Endothelial cell (in vitro differentiated cells): ENCODE results near the gene SCAF11. TPM values are rescaled to one million over a fixed set of nuclear protein-coding genes. Genes with fewer than 3 reads are reported as not detected.

Experiments used
- DNase-seq: peaks from one replicate; pipeline ENCODE4 v3.0.0; 2021; ENCODE audit warnings: low spot score
- H3K27ac Mint-ChIP-seq: one replicate; pipeline ENCODE4 v1.8.0; 2021; ENCODE audit warnings: mixed read lengths, inconsistent platforms; ENCODE audit not compliant: unreplicated experiment
- H3K27me3 Mint-ChIP-seq: one replicate; pipeline ENCODE4 v1.8.0; 2021; ENCODE audit warnings: mild to moderate bottlenecking, moderate library complexity, mixed read lengths, inconsistent platforms; ENCODE audit not compliant: unreplicated experiment
- H3K36me3 Mint-ChIP-seq: one replicate; pipeline ENCODE4 v1.8.0; 2021; ENCODE audit warnings: mild to moderate bottlenecking, low read depth, mixed read lengths, inconsistent platforms; ENCODE audit not compliant: unreplicated experiment
- H3K4me1 Mint-ChIP-seq: one replicate; pipeline ENCODE4 v1.8.0; 2021; ENCODE audit warnings: mild to moderate bottlenecking, mixed read lengths, inconsistent platforms; ENCODE audit not compliant: unreplicated experiment
- H3K4me3 Mint-ChIP-seq: one replicate; pipeline ENCODE4 v1.8.0; 2021; ENCODE audit warnings: mild to moderate bottlenecking, mixed read lengths, inconsistent platforms; ENCODE audit not compliant: unreplicated experiment
- H3K9me3 Mint-ChIP-seq: one replicate; pipeline ENCODE4 v1.8.0; 2021; ENCODE audit warnings: mixed read lengths, inconsistent platforms; ENCODE audit not compliant: unreplicated experiment
- total RNA-seq: library from RNA; stranded (reverse); fragmentation: NEBNext Ultra II Directional; extraction: Animal tissue kit (Norgen Biotek cat#: 25700); gene quantifications from one replicate; pipeline ENCODE4 v1.2.1, GENCODE V29; 2021; ENCODE audit not compliant: unreplicated experiment
- TF ChIP-seq, protein P1 (sequence below): fragments of 200-600 bp; sonication (generic); IDR thresholded peaks from one replicate; pipeline ENCODE4 v1.5.0; 2021; ENCODE audit warnings: antibody characterized with exemption; ENCODE audit not compliant: unreplicated experiment

The SCAF11 gene
- total RNA-seq, 1 donor from 2014 or later = 103 TPM

DNA sequence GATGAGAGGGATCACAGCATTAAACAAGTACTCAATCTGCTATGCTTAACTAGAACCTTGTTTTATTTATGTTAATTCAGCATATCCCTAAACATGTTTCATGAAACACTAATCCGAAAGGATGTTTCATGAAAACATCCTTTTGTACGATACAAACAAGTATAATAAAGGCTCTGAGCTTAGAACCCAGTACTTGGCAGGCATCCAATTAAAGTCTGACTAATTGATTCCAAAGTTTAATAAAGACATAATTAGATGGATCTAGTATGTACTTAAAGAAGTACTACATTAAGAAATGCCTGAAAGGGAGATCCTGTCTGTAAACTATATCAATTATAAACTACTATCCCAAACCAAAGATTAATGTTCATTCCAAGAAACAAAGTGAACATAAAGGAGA, 51.8 kb downstream of the SCAF11 start:
- Mint-ChIP-seq H3K9me3 (no peaks in the 10 kb centered on the region), H3K4me1 (no peaks in the 10 kb centered on the region), H3K27me3 (no peaks in the 10 kb centered on the region), H3K36me3 (peaks cover 25% of the 10 kb centered on the region), H3K27ac (no peak overlapping the region), H3K4me3 (no peak overlapping the region)
- TF ChIP-seq, protein P1, sequence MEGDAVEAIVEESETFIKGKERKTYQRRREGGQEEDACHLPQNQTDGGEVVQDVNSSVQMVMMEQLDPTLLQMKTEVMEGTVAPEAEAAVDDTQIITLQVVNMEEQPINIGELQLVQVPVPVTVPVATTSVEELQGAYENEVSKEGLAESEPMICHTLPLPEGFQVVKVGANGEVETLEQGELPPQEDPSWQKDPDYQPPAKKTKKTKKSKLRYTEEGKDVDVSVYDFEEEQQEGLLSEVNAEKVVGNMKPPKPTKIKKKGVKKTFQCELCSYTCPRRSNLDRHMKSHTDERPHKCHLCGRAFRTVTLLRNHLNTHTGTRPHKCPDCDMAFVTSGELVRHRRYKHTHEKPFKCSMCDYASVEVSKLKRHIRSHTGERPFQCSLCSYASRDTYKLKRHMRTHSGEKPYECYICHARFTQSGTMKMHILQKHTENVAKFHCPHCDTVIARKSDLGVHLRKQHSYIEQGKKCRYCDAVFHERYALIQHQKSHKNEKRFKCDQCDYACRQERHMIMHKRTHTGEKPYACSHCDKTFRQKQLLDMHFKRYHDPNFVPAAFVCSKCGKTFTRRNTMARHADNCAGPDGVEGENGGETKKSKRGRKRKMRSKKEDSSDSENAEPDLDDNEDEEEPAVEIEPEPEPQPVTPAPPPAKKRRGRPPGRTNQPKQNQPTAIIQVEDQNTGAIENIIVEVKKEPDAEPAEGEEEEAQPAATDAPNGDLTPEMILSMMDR = no peak
- no peak for DNase-seq

DNA sequence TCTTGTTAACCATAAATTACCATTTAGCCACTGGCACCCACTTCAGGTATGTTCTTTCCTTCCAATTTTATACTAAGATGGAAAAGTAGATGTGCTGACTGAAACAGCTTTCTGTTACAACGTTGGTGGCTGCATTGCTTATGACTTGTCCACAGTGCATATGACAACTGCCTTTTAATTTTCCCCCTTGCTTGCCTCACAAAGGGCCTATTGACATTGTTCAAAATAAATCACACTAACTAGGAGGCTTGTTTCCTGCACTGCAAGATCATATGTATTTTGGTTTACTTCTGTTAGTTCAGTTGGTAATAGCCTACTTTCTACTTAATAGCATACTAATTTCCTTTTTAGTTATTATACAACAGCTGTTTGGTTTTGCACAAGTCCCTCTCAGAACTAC, 55.4 kb downstream of the SCAF11 start:
- TF ChIP-seq, protein P1 = no peak
- no peaks in the 10 kb centered on the region for H3K9me3 Mint-ChIP-seq

DNA sequence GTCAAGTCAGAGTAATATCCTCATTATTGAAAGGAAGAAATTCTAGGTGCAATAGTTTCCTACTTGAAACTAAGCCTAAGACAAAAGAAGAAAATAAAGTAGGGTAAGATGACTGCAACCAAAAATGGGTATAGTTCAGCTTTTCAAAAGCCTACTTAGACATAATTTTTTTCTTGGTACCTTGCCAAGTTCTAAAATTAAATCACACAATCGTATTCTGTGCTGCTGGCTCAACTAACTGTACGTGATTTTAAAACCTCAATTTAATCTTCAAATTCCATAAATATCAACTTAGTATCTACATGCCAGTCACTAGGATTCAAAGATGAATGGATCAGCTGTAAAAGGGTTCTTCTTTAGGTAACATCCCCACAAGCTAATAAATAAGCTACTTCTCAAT, 56.9 kb downstream of the SCAF11 start:
- Mint-ChIP-seq H3K4me3 (no peak overlapping the region), H3K36me3 (peaks cover 15% of the 10 kb centered on the region), H3K27me3 (no peaks in the 10 kb centered on the region), H3K4me1 (no peaks in the 10 kb centered on the region), H3K9me3 (no peaks in the 10 kb centered on the region), H3K27ac (no peak overlapping the region)
- TF ChIP-seq, protein P1 = no peak
- no peak for DNase-seq

More for the DNA sequence above, 55.4 kb downstream of the SCAF11 start:
- Mint-ChIP-seq H3K27ac (no peak overlapping the region), H3K36me3 (peaks cover 11% of the 10 kb centered on the region), H3K4me3 (no peak overlapping the region), H3K27me3 (no peaks in the 10 kb centered on the region), H3K4me1 (no peaks in the 10 kb centered on the region)
- DNase-seq = no peak

DNA sequence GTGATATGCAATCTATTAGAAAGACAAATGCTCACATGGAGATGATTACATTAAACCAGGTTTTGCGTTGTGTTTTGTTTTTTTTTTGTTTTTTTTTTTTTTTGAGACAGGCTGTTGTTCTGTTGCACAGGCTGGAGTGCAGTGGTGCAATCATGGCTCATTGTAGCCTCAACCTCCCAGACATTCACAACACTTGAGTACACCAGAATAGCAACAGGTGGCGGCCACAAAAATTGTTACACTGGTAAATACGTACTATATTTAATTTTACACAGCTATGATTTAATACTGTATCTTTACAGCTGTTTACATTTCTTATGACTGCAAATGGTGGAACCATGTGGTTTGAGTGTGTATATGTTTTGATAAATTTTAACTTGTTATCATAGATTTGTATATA, 60.0 kb downstream of the SCAF11 start:
- Mint-ChIP-seq H3K9me3 (no peaks in the 10 kb centered on the region), H3K4me1 (no peaks in the 10 kb centered on the region), H3K27me3 (no peaks in the 10 kb centered on the region), H3K27ac (no peak overlapping the region), H3K4me3 (no peak overlapping the region), H3K36me3 (peaks cover 33% of the 10 kb centered on the region)
- no peak for DNase-seq
- TF ChIP-seq, protein P1 = no peak

DNA sequence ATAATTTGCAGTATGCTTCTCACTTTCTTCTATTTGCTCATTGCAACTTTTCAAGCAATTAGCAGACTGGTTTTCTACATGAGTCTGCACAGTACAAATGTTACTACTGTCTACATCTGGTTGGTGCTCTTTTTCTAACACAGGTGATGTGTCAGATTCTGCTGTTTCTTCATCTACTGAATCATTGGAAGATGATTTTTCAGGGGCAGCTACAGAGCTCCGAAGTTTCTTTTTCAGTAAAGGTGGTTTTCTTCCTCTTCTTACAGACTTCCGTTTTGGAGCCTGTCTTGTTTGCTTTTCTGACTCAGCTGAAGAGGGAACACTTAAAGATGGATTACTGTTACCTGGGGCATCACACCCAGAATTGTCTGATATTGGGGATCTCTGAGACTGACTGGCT, 62.1 kb downstream of the SCAF11 start:
- peaks cover 36% of the 10 kb centered on the region for H3K36me3 Mint-ChIP-seq
- H3K4me3 Mint-ChIP-seq = no peak overlapping the region
- TF ChIP-seq, protein P1 = no peak
- H3K27me3 Mint-ChIP-seq = no peaks in the 10 kb centered on the region
- no peaks in the 10 kb centered on the region for H3K9me3 Mint-ChIP-seq
- H3K4me1 Mint-ChIP-seq = no peaks in the 10 kb centered on the region
- DNase-seq = no peak
- H3K27ac Mint-ChIP-seq = no peak overlapping the region
